ENCODE data around the gene VEZF1.

The VEZF1 gene

DNA sequence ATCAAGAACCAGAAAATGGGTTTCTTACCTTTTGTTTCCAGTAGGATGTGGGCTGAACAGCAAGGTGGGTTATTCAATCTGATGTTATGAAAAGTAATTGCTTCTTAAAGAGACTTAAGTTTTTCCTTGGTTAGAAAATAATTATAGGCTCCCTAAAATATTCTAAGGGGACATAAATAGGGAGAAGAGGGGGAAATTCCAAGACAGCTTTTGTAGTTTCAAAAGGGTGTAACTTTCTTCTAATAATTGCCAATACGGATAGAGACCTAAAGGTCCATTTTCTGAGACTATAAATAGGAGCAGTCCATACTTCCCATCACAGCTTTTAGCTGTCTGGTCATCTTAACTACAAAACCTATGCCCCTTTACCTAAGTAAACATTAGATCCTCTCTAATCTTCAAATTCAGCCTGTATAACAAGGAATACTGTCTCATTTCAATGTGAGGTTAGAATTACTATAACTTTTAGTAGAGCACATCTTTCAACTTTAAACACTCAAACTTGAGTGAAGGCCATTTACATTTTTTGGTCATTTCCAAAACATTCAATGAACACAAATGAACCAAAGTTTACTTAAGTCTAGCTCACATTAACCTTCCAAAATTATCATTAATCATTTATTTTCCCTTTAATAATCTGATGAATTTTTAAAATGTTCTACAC, 13.5 kb upstream of the VEZF1 start:
- no peaks in the 10 kb centered on the region for H3K9me3 ChIP-seq
- no peak for DNase-seq
- no peaks in the 10 kb centered on the region for H3K27me3 ChIP-seq
- H3K4me3 ChIP-seq (ENCODE audit: low read depth, low read length) = no peak overlapping the region
- peaks cover 2% of the 10 kb centered on the region; the same call in 1 of the 2 replicates for H3K4me1 ChIP-seq
- TF ChIP-seq CTCF (IDR thresholded peaks at IDR 0.05; ENCODE audit: low read depth, low read length) = no peak
- H3K36me3 ChIP-seq = peaks cover 87% of the 10 kb centered on the region

- peak; percentile 84 for TF ChIP-seq CTCF (IDR thresholded peaks at IDR 0.05; ENCODE audit: low read depth, low read length)
- H3K27me3 ChIP-seq = no peaks in the 10 kb centered on the region
- H3K9me3 ChIP-seq = no peaks in the 10 kb centered on the region
- no peak for DNase-seq
- H3K4me1 ChIP-seq = peaks cover 2% of the 10 kb centered on the region; the same call in 1 of the 2 replicates
- no peak overlapping the region for H3K4me3 ChIP-seq (ENCODE audit: low read depth, low read length)
- peaks cover 70% of the 10 kb centered on the region for H3K36me3 ChIP-seq
These were observed 11.5 kb upstream of the VEZF1 start for GRCh38 chr17:57999496-58000017.

DNA sequence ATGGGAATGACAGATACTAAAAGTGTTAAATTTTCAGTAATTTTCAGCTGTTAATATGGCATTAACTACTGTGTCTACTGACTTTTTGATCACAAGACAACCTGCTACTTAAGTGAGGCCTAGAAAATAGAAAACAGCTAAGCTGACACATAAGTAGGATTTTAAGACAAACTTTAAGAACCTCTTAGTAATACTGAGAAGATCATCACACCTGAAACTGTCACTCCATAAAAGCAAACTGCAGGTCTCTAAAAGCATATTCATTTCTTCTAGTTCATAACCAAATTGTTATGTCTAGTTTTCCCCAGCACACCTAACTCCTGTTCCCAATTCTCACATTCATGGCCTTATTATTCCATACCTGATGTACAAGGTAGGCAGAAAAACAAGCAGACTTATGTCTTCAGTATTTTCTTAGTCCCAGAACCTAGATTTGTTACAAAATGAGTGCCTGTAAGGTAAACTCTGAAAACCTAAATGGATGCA, 11.0 kb upstream of the VEZF1 start:
- TF ChIP-seq CTCF (IDR thresholded peaks at IDR 0.05; ENCODE audit: low read depth, low read length) = no peak
- Histone ChIP-seq H3K9me3 (no peaks in the 10 kb centered on the region), H3K27me3 (no peaks in the 10 kb centered on the region), H3K36me3 (peaks cover 65% of the 10 kb centered on the region), H3K4me3 (ENCODE audit: low read depth, low read length) (no peak overlapping the region), H3K4me1 (no peaks in the 10 kb centered on the region)
- DNase-seq = no peak

- H3K4me1 ChIP-seq = peaks cover 5% of the 10 kb centered on the region
These were observed 9.2 kb upstream of the VEZF1 start for GRCh38 chr17:57997085-57997809.

DNA sequence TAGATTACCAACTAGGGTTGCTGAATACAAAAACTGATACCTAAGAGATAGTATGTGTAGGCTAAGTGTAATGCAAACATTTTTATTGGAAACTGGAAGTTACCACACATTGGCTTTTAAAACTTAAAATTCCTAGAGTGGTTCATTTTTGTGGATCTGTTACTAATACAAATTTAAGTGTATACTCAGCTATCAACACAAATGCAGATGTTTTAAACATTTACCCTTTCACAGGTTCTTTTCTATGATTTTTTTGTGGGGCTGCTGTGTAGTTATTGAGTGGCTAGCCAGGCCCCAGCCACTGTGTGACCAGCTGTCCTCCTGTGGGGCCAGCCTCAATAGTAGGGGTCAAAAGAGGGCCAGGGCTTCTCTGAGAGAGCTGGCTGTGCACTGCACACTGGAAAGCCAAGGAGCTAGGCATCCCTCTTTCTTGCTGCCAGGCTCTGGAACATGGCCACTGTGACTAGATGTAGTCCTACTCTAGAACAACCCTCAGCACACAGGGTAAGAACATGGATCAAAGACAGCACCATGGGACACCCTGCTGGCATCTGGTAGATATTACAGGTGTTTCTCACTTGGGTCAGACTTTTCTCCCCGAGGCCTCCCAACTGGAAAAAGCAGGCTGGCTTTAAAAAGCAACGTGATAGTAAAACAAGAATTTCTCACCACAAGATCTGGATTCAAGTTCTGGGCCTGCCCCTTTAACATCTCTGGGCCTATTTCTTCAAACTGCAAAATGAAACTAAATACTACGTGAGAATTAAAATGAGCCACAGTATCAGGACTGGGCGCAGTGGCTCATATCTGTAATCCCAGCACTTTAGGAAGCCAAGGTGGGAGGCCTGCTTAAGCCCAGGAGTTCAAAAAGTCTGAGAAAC, 7.3 kb upstream of the VEZF1 start:
- peak; percentile 76 for DNase-seq
- H3K4me3 ChIP-seq (ENCODE audit: low read depth, low read length) = no peak overlapping the region
- H3K27me3 ChIP-seq = no peaks in the 10 kb centered on the region
- peaks cover 5% of the 10 kb centered on the region for H3K4me1 ChIP-seq
- TF ChIP-seq CTCF (IDR thresholded peaks at IDR 0.05; ENCODE audit: low read depth, low read length) = peak; percentile 85
- peaks cover 28% of the 10 kb centered on the region for H3K36me3 ChIP-seq
- H3K9me3 ChIP-seq = no peaks in the 10 kb centered on the region

More at GRCh38 chr17:57997085-57997809, 9.2 kb upstream of the VEZF1 start:
- H3K27me3 ChIP-seq = no peaks in the 10 kb centered on the region
- no peak for TF ChIP-seq CTCF (IDR thresholded peaks at IDR 0.05; ENCODE audit: low read depth, low read length)
- H3K36me3 ChIP-seq = peaks cover 47% of the 10 kb centered on the region
- DNase-seq = no peak
- no peak overlapping the region for H3K4me3 ChIP-seq (ENCODE audit: low read depth, low read length)
- H3K9me3 ChIP-seq = no peaks in the 10 kb centered on the region
